IMR-90 (cell line): Measurements from ENCODE around the gene ZNF665. TPM values are rescaled to one million over a fixed set of nuclear protein-coding genes. Genes with fewer than 3 reads are reported as not detected.
"Not testable (repeated sequence)": the region's sequence is repeated elsewhere in the genome, so short reads cannot be mapped to it uniquely, and the experiment has no call there.

Experiments used
- ATAC-seq: fragments of 200-7000 bp; cut with Tn5 transposase; 2 replicates; pipeline ENCODE4 v1.9.1; 2020; ENCODE audit warnings: low read depth, mild to moderate bottlenecking, moderate library complexity
- BruUV-seq: library from RNA; stranded (reverse); fragments of 400-500 nt; replicated peaks from 2 replicates; lab custom pipeline; 2021; lab: Mats Ljungman, UMichigan
- CTCF ChIA-PET: fragments of 300-600 bp; formaldehyde crosslinking; extraction: SDS; loops from one replicate; lab custom pipeline; 2021; ENCODE audit warnings: antibody characterized with exemption; lab: Yijun Ruan, JAX
- POLR2A ChIA-PET: fragments of 300-600 bp; sonication (Branson Sonifier 250); formaldehyde crosslinking; loops from one replicate; lab custom pipeline; 2022; ENCODE audit warnings: antibody characterized with exemption; ENCODE audit not compliant: unreplicated experiment; lab: Charles Lee
- DNase-seq: peaks from one replicate; pipeline ENCODE4 v3.0.0; 2013
- H2AFZ ChIP-seq: replicated peaks from 2 replicates; pipeline ENCODE3; 2013; ENCODE audit warnings: low read length, mild to moderate bottlenecking; ENCODE audit not compliant: poor library complexity
- H2AK5ac ChIP-seq: 2 replicates; pipeline ENCODE4 v1.6.1; 2013; ENCODE audit warnings: low read depth, low read length, inconsistent platforms
- H2AK9ac ChIP-seq: replicated peaks from 2 replicates; pipeline ENCODE3; 2013; ENCODE audit warnings: mild to moderate bottlenecking, low read depth, low read length, moderate library complexity; ENCODE audit not compliant: poor library complexity
- H2BK120ac ChIP-seq: 2 replicates; pipeline ENCODE4 v1.6.1; 2013; ENCODE audit warnings: low read depth, low read length, inconsistent platforms
- H2BK15ac ChIP-seq: 3 replicates; pipeline ENCODE4 v1.6.1; 2013; ENCODE audit warnings: low read depth, low read length, inconsistent platforms
- H2BK20ac ChIP-seq: 2 replicates; pipeline ENCODE4 v1.6.1; 2013; ENCODE audit warnings: low read depth, mild to moderate bottlenecking, inconsistent platforms, low read length, moderate library complexity
- H2BK5ac ChIP-seq: 2 replicates; pipeline ENCODE4 v1.6.1; 2013; ENCODE audit warnings: mild to moderate bottlenecking, low read depth, low read length, inconsistent platforms; ENCODE audit not compliant: poor library complexity, severe bottlenecking
- H3K14ac ChIP-seq: replicated peaks from 2 replicates; pipeline ENCODE4 v1.6.1; 2013; ENCODE audit warnings: low read depth, low read length, inconsistent platforms
- H3K18ac ChIP-seq: 2 replicates; pipeline ENCODE4 v1.6.1; 2013; ENCODE audit warnings: low read depth, low read length, control low read depth
- H3K23ac ChIP-seq: 2 replicates; pipeline ENCODE4 v1.6.1; 2013; ENCODE audit warnings: low read depth, low read length, inconsistent platforms
- H3K27ac ChIP-seq: 2 replicates; pipeline ENCODE4 v1.5.1; 2013; ENCODE audit warnings: mild to moderate bottlenecking, control low read depth, low read length; ENCODE audit not compliant: insufficient read depth
- H3K27me3 ChIP-seq: 2 replicates; pipeline ENCODE4 v1.6.1; 2013; ENCODE audit warnings: low read length; ENCODE audit not compliant: control insufficient read depth, insufficient read depth
- H3K36me3 ChIP-seq: 2 replicates; pipeline ENCODE4 v1.6.1; 2013; ENCODE audit warnings: low read length, mixed read lengths; ENCODE audit not compliant: control insufficient read depth, insufficient read depth
- H3K4ac ChIP-seq: 2 replicates; pipeline ENCODE4 v1.6.1; 2013; ENCODE audit warnings: low read depth, low read length, inconsistent platforms
- H3K4me1 ChIP-seq: 2 replicates; pipeline ENCODE4 v1.6.1; 2013; ENCODE audit warnings: low read length, mixed read lengths; ENCODE audit not compliant: control insufficient read depth, insufficient read depth
- H3K4me2 ChIP-seq: 2 replicates; pipeline ENCODE4 v1.6.1; 2013; ENCODE audit warnings: low read depth, mild to moderate bottlenecking, control low read depth, low read length, moderate library complexity
- H3K4me3 ChIP-seq: 2 replicates; pipeline ENCODE4 v1.5.1; 2013; ENCODE audit warnings: low read depth, mild to moderate bottlenecking, control low read depth, low read length, moderate library complexity; ENCODE audit not compliant: insufficient read depth
- H3K56ac ChIP-seq: 2 replicates; pipeline ENCODE4 v1.6.1; 2013; ENCODE audit warnings: low read length, inconsistent platforms; ENCODE audit not compliant: insufficient read depth; ENCODE audit errors: extremely low read depth
- H3K79me1 ChIP-seq, 2 experiments: 2 replicates each; pipeline ENCODE4 v1.6.1; 2013; ENCODE audit warnings: low read length in 2 of 2, inconsistent platforms in 1 of 2, low read depth in 1 of 2
- H3K9ac ChIP-seq: 2 replicates; pipeline ENCODE4 v1.6.1; 2013; ENCODE audit warnings: low read depth, low read length, control low read depth
- H3K9me1 ChIP-seq: 2 replicates; pipeline ENCODE4 v1.6.1; 2013; ENCODE audit warnings: low read length, inconsistent platforms; ENCODE audit not compliant: insufficient read depth
- H3K9me3 ChIP-seq: 2 replicates; pipeline ENCODE4 v1.6.1; 2013; ENCODE audit warnings: low read length; ENCODE audit not compliant: control insufficient read depth, insufficient read depth
- H4K20me1 ChIP-seq: 2 replicates; pipeline ENCODE4 v1.6.1; 2013; ENCODE audit warnings: low read length, inconsistent platforms; ENCODE audit not compliant: insufficient read depth
- H4K5ac ChIP-seq: 2 replicates; pipeline ENCODE4 v1.6.1; 2013; ENCODE audit warnings: mild to moderate bottlenecking, low read depth, low read length, control low read depth
- H4K8ac ChIP-seq, 2 experiments: 2 replicates each; pipeline ENCODE4 v1.6.1; 2013; ENCODE audit warnings: low read depth in 2 of 2, low read length in 2 of 2, control low read depth in 1 of 2, inconsistent platforms in 1 of 2
- H4K91ac ChIP-seq: 2 replicates; pipeline ENCODE4 v1.6.1; 2013; ENCODE audit warnings: low read depth, low read length, inconsistent platforms; ENCODE audit not compliant: insufficient read depth
- WGBS, 2 experiments: methylation state at CpG; one replicate each; pipeline versions ENCODE4 v1.1.5 to v1.1.7; 2013; ENCODE audit warnings: missing lambda C conversion rate in 2 of 2; ENCODE audit not compliant: insufficient read length in 1 of 2; ENCODE audit errors: extremely low coverage in 2 of 2; 5-methylcytosine and 5-hydroxymethylcytosine counted together
- dilution Hi-C: fragments of 300-500 bp; cut with HindIII; formaldehyde crosslinking; loops from one replicate; pipeline ENCODE4 v1.14.3; 2018; ENCODE audit warnings: low sequenced_read_pairs; ENCODE audit not compliant: unreplicated experiment
- in situ Hi-C: fragments of 300-500 bp; cut with MboI; formaldehyde crosslinking; loops from 3 replicates; pipeline ENCODE4 v1.14.3; 2019; ENCODE audit warnings: low sequenced_read_pairs, inconsistent platforms, mixed read lengths
- intact Hi-C: fragments of 100-400 bp; cut with micrococcal nuclease; formaldehyde crosslinking; loops from 2 replicates; pipeline ENCODE4 v1.10.0; 2022
- polyA plus RNA-seq, 3 experiments: library from polyadenylated mRNA; depleted of rRNA; stranded (reverse); fragments of >200 nt; gene quantifications; 2 replicates each; pipeline ENCODE4 v1.2.3, GENCODE V29; 2012; ENCODE audit warnings: low replicate concordance in 1 of 3
- total RNA-seq: library from RNA; depleted of rRNA; stranded (reverse); fragments of >200 nt; gene quantifications from 2 replicates; pipeline ENCODE4 v1.2.3, GENCODE V29; 2012

The ZNF665 gene
- total and polyA plus RNA-seq, 2 of the 4 experiments (the other 2 are of a cell fraction) = 2.0 to 3.0 TPM

DNA sequence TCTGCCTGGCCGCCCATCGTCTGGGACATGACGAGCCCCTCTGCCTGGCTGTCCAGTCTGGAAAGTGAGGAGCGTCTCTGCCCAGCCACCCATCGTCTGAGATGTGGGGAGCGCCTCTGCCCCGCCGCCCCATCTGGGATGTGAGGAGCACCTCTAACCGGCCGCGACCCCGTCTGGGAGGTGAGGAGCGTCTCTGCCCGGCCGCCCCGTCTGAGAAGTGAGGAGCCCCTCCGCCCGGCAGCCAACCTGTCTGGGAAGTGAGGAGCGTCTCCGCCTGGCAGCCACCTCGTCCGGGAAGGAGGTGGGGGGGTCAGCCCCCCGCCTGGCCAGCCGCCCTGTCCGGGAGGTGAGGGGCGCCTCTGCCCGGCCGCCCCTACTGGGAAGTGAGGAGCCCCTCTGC, 29.6 kb upstream of the ZNF665 start:
- H2BK15ac ChIP-seq, H3K79me1 ChIP-seq, H3K18ac ChIP-seq, H3K23ac ChIP-seq, H3K4me3 ChIP-seq, H3K27me3 ChIP-seq, H3K56ac ChIP-seq, BruUV-seq, H2BK5ac ChIP-seq, H2BK120ac ChIP-seq, in situ Hi-C loops, H2AFZ ChIP-seq, H3K14ac ChIP-seq, H4K5ac ChIP-seq, DNase-seq, H4K8ac ChIP-seq, POLR2A ChIA-PET, dilution Hi-C loops, H3K27ac ChIP-seq, H4K20me1 ChIP-seq, H3K4me2 ChIP-seq, H3K36me3 ChIP-seq, H3K9ac ChIP-seq, ATAC-seq, H2AK5ac ChIP-seq, H3K4ac ChIP-seq, H4K91ac ChIP-seq, H2AK9ac ChIP-seq, intact Hi-C loops, H2BK20ac ChIP-seq, H3K4me1 ChIP-seq, CTCF ChIA-PET, H3K9me1 ChIP-seq: not testable (repeated sequence)
- H3K9me3 ChIP-seq = peaks cover 36% of the 10 kb centered on the region
- WGBS, 2 experiments = no CpG with 5 or more reads among the region's 28 CpGs
